Epithelial cell of esophagus (primary cell): ENCODE results near the gene OSBPL3.

Experiments used
- DNase-seq: peaks from one replicate; pipeline ENCODE4 v3.0.0; 2010; ENCODE audit warnings: low read depth
- H3K4me3 ChIP-seq: 2 replicates; pipeline ENCODE4 v1.5.1; 2011; ENCODE audit warnings: mild to moderate bottlenecking, low read length, control low read depth
- CTCF ChIP-seq: IDR thresholded peaks from 2 replicates; pipeline ENCODE4 v1.5.1; 2011; ENCODE audit warnings: low read depth, mild to moderate bottlenecking, low read length, control low read depth, inconsistent platforms; ENCODE audit not compliant: insufficient read depth; ENCODE audit errors: missing control alignments

The OSBPL3 gene

GRCh38 chr7:24833549-24833948 is 146.4 kb downstream of the OSBPL3 start:
- no peak for DNase-seq
- no peak overlapping the region for H3K4me3 ChIP-seq
- no peak for TF ChIP-seq CTCF

GRCh38 chr7:24831240-24831639 is 148.7 kb downstream of the OSBPL3 start:
- TF ChIP-seq CTCF, result no peak
- H3K4me3 ChIP-seq, result no peak overlapping the region
- DNase-seq, result no peak

- no peak overlapping the region for H3K4me3 ChIP-seq
- TF ChIP-seq CTCF, result no peak
- no peak for DNase-seq
These were observed 149.4 kb downstream of the OSBPL3 start for GRCh38 chr7:24830440-24831050.

GRCh38 chr7:24829787-24830186 is 150.2 kb downstream of the OSBPL3 start:
- peak; percentile 96 for DNase-seq
- no peak for TF ChIP-seq CTCF
- no peak overlapping the region for H3K4me3 ChIP-seq

- no peak for DNase-seq
- no peak for TF ChIP-seq CTCF
- no peak overlapping the region for H3K4me3 ChIP-seq
These were observed 150.9 kb downstream of the OSBPL3 start for GRCh38 chr7:24828891-24829661.

GRCh38 chr7:24827589-24827988 is 152.4 kb downstream of the OSBPL3 start:
- no peak overlapping the region for H3K4me3 ChIP-seq
- peak; percentile 52 for DNase-seq
- TF ChIP-seq CTCF, result no peak
